Ishikawa (cell line): ENCODE measurements around the gene ICOS.

ENCODE experiments used
- CEBPB ChIP-seq: IDR thresholded peaks from 2 replicates; pipeline ENCODE4 v1.6.1; 2012
- CREB1 ChIP-seq: IDR thresholded peaks from 2 replicates; pipeline ENCODE4 v1.6.1; 2012; ENCODE audit warnings: low read depth
- EGR1 ChIP-seq: IDR thresholded peaks from 2 replicates; pipeline ENCODE4 v1.6.1; 2012
- EP300 ChIP-seq: IDR thresholded peaks from 2 replicates; pipeline ENCODE4 v1.6.1; 2012; ENCODE audit warnings: borderline replicate concordance
- FOXM1 ChIP-seq: IDR thresholded peaks from 2 replicates; pipeline ENCODE4 v1.6.1; 2012; ENCODE audit warnings: low read depth, borderline replicate concordance
- MAX ChIP-seq: IDR thresholded peaks from 2 replicates; pipeline ENCODE4 v1.6.1; 2012
- NFIC ChIP-seq: IDR thresholded peaks from 2 replicates; pipeline ENCODE4 v1.6.1; 2012
- RAD21 ChIP-seq: IDR thresholded peaks from 2 replicates; pipeline ENCODE4 v1.6.1; 2012; ENCODE audit warnings: low read depth
- TAF1 ChIP-seq: IDR thresholded peaks from 2 replicates; pipeline ENCODE4 v1.6.1; 2012; ENCODE audit warnings: low read depth, mild to moderate bottlenecking
- TCF12 ChIP-seq: IDR thresholded peaks from 2 replicates; pipeline ENCODE4 v1.6.1; 2012; ENCODE audit warnings: low read depth
- TEAD4 ChIP-seq: IDR thresholded peaks from 2 replicates; pipeline ENCODE4 v1.6.1; 2012
- YY1 ChIP-seq: IDR thresholded peaks from 2 replicates; pipeline ENCODE4 v1.6.1; 2012; ENCODE audit warnings: low read depth
- ZBTB7A ChIP-seq: IDR thresholded peaks from 2 replicates; pipeline ENCODE4 v1.6.1; 2012; ENCODE audit warnings: low read depth
- TF ChIP-seq, protein P1 (sequence below): IDR thresholded peaks from 2 replicates; pipeline ENCODE4 v1.6.1; 2012; ENCODE audit warnings: low read depth, mild to moderate bottlenecking
- TF ChIP-seq, protein P2 (sequence below): IDR thresholded peaks from 2 replicates; pipeline ENCODE4 v1.6.1; 2012

ICOS gene

DNA sequence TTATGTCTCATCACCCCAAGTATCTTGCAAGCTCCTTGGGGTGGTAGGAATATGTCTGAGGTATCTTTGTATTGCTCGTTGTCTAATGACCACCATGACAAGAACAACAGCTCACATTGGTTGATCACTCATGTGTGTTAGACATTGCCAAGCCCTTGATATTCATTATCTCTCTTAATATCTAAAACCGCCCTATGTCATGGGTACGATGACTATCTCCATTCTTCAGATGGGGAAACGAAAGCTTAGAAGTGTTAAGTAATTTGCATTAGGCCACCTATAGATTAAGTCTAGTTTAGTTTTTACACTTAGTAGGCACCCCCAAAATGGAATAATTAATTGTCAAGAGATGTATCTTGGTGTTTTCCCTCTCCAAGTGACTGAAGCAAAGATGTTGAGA lies 57.0 kb downstream of the ICOS start:
- TF ChIP-seq CEBPB (no peak), CREB1 (no peak), ZBTB7A (no peak), RAD21 (no peak), TCF12 (no peak), TEAD4 (no peak)
- TF ChIP-seq, protein P1, sequence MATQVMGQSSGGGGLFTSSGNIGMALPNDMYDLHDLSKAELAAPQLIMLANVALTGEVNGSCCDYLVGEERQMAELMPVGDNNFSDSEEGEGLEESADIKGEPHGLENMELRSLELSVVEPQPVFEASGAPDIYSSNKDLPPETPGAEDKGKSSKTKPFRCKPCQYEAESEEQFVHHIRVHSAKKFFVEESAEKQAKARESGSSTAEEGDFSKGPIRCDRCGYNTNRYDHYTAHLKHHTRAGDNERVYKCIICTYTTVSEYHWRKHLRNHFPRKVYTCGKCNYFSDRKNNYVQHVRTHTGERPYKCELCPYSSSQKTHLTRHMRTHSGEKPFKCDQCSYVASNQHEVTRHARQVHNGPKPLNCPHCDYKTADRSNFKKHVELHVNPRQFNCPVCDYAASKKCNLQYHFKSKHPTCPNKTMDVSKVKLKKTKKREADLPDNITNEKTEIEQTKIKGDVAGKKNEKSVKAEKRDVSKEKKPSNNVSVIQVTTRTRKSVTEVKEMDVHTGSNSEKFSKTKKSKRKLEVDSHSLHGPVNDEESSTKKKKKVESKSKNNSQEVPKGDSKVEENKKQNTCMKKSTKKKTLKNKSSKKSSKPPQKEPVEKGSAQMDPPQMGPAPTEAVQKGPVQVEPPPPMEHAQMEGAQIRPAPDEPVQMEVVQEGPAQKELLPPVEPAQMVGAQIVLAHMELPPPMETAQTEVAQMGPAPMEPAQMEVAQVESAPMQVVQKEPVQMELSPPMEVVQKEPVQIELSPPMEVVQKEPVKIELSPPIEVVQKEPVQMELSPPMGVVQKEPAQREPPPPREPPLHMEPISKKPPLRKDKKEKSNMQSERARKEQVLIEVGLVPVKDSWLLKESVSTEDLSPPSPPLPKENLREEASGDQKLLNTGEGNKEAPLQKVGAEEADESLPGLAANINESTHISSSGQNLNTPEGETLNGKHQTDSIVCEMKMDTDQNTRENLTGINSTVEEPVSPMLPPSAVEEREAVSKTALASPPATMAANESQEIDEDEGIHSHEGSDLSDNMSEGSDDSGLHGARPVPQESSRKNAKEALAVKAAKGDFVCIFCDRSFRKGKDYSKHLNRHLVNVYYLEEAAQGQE = no peak
- TF ChIP-seq, protein P2, sequence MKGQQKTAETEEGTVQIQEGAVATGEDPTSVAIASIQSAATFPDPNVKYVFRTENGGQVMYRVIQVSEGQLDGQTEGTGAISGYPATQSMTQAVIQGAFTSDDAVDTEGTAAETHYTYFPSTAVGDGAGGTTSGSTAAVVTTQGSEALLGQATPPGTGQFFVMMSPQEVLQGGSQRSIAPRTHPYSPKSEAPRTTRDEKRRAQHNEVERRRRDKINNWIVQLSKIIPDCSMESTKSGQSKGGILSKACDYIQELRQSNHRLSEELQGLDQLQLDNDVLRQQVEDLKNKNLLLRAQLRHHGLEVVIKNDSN = no peak

DNA sequence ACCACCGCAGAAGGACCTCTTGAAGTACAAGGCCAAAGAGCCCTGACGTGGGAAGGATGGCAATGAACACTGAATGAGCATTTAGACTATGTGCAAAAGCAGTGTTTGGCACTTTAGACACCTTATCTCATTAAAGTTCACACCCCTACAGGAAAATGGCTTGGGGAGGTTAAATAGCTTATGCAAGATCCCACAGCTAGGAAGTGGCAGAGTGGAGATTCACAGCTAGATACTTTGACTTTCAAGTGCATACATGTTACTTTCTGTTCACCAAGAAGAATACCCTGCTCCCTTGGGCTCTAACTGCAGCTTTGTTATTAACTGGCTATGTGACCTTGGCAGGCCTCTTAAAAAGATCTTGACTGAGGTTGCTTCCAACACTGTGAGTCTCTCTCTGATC lies 58.2 kb downstream of the ICOS start:
- TF ChIP-seq TEAD4 (no peak), ZBTB7A (no peak), NFIC (no peak), RAD21 (no peak), EGR1 (no peak), TAF1 (no peak), CREB1 (no peak), FOXM1 (no peak), MAX (no peak)
- TF ChIP-seq, protein P2 = no peak
- TF ChIP-seq, protein P1 = no peak

- TF ChIP-seq CREB1 (no peak), RAD21 (no peak)
Measured at GRCh38 chr2:203996692-203997091, 60.1 kb downstream of the ICOS start.

- TF ChIP-seq, protein P2 = no peak
- TF ChIP-seq FOXM1 (no peak), TAF1 (no peak)
Measured at GRCh38 chr2:203997481-203997880, 60.9 kb downstream of the ICOS start.

- TF ChIP-seq TEAD4 (no peak), EGR1 (no peak), EP300 (no peak), RAD21 (no peak)
Measured at GRCh38 chr2:203997980-203998809, 61.6 kb downstream of the ICOS start.

GRCh38 chr2:203999835-204000234 lies 63.3 kb downstream of the ICOS start:
- TF ChIP-seq, protein P1 = no peak
- TF ChIP-seq TEAD4 = no peak
- TF ChIP-seq NFIC = no peak
- no peak for TF ChIP-seq CEBPB
- TF ChIP-seq CREB1 = no peak
- TF ChIP-seq EGR1 = no peak
- no peak for TF ChIP-seq YY1
- TF ChIP-seq, protein P2 = no peak
- no peak for TF ChIP-seq TCF12
- no peak for TF ChIP-seq FOXM1
